Testis (tissue), 3 donors: ENCODE measurements around the gene CAMTA1. TPM values are rescaled to one million over a fixed set of nuclear protein-coding genes. Genes with fewer than 3 reads are reported as not detected.

ENCODE experiments used
- DNase-seq: peaks from one replicate; pipeline ENCODE4 v3.0.0-alpha.2; 2019
- H3K27ac ChIP-seq, 2 donors: fragments of 200-600 bp; sonication (generic); one replicate each; pipeline ENCODE4 v1.5.1; 2019
- H3K27me3 ChIP-seq: fragments of 200-600 bp; sonication (generic); one replicate; pipeline ENCODE4 v1.5.1; 2019
- H3K36me3 ChIP-seq: fragments of 200-600 bp; sonication (generic); one replicate; pipeline ENCODE4 v1.5.1; 2017; ENCODE audit warnings: low read depth; ENCODE audit errors: missing control alignments
- H3K4me1 ChIP-seq: fragments of 200-600 bp; sonication (generic); one replicate; pipeline ENCODE4 v1.5.1; 2019
- H3K4me3 ChIP-seq, 2 donors: fragments of 200-600 bp; sonication (generic); one replicate each; pipeline ENCODE4 v1.5.1; 2017 to 2019
- H3K9me3 ChIP-seq: fragments of 200-600 bp; sonication (generic); one replicate; pipeline ENCODE4 v1.5.1; 2017
- POLR2A ChIP-seq: fragments of 450-650 bp; IDR thresholded peaks from one replicate; pipeline ENCODE4 v1.6.1; 2017; ENCODE audit warnings: antibody characterized with exemption, mild to moderate bottlenecking, moderate library complexity
- WGBS, 2 donors: methylation state at CpG; one replicate each; pipeline ENCODE4 v1.1.5; 2018; 5-methylcytosine and 5-hydroxymethylcytosine counted together
- intact Hi-C: fragments of 100-400 bp; cut with DNase I; formaldehyde crosslinking; loops from one replicate; pipeline ENCODE4 v1.15.1; 2023; ENCODE audit warnings: low total_unique reads
- polyA plus RNA-seq: library from polyadenylated mRNA; stranded (reverse); fragments of 350-450 nt; fragmentation: Illumina TruSeq; extraction: RNeasy Lipid Tissue Mini Kit (QIAGEN cat#74804); gene quantifications from one replicate; pipeline ENCODE4 v1.2.3, GENCODE V29; 2014; ENCODE audit warnings: low read depth, low replicate concordance; ENCODE audit not compliant: insufficient read depth
- total RNA-seq, 2 donors: library from RNA; depleted of rRNA; stranded (reverse); fragments of >200 nt; gene quantifications; one replicate each; pipeline ENCODE4 v1.2.3, GENCODE V29; 2016
- TF ChIP-seq, protein P1 (sequence below), 3 experiments: fragments of 450-650 bp in 2 of 3; fragments of 200-600 bp in 1 of 3; sonication (generic) in 1 of 3; IDR thresholded peaks; one replicate each; pipeline ENCODE4 v1.5.1; 2016 to 2019; ENCODE audit warnings: antibody characterized with exemption in 3 of 3, mild to moderate bottlenecking in 2 of 3, moderate library complexity in 1 of 3

CAMTA1 gene
- total and polyA plus RNA-seq, 3 donors from 2014 or later = 116 to 158 (median 119) TPM

DNA sequence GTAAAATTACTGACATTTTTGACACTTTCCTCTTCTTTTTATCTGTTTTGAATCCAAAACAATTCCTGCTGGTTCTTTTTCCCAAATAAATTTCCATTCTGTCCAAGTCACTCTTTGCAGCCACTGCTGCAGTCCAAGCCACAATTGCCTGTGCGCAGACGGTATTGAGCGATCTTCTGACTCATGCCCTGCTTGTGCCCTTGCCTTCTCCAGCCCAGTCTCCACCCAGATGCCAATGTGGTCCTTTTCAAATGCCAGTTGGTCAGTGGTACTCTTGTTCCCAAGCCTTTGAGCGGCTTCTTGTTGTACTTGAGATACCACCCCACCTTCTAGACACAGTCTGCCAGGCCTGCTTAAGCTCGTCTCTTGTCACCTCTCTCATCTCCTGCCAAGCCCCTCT lies 78.9 kb downstream of the CAMTA1 start:
- H3K4me3 ChIP-seq = no peak overlapping the region
- no peak overlapping the region for H3K27ac ChIP-seq
- no peaks in the 10 kb centered on the region for H3K27me3 ChIP-seq
- DNase-seq = no peak
- no peaks in the 10 kb centered on the region for H3K9me3 ChIP-seq
- H3K36me3 ChIP-seq = no peaks in the 10 kb centered on the region
- TF ChIP-seq, protein P1, sequence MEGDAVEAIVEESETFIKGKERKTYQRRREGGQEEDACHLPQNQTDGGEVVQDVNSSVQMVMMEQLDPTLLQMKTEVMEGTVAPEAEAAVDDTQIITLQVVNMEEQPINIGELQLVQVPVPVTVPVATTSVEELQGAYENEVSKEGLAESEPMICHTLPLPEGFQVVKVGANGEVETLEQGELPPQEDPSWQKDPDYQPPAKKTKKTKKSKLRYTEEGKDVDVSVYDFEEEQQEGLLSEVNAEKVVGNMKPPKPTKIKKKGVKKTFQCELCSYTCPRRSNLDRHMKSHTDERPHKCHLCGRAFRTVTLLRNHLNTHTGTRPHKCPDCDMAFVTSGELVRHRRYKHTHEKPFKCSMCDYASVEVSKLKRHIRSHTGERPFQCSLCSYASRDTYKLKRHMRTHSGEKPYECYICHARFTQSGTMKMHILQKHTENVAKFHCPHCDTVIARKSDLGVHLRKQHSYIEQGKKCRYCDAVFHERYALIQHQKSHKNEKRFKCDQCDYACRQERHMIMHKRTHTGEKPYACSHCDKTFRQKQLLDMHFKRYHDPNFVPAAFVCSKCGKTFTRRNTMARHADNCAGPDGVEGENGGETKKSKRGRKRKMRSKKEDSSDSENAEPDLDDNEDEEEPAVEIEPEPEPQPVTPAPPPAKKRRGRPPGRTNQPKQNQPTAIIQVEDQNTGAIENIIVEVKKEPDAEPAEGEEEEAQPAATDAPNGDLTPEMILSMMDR (IDR thresholded peaks at IDR 0.05) = no peak
- TF ChIP-seq POLR2A = no peak
- H3K4me1 ChIP-seq = peaks cover 4% of the 10 kb centered on the region
- WGBS, 2 donors = 84 to 96% methylated on average over 5 of the region's 5 CpGs
- intact Hi-C loops = no loop called here

DNA sequence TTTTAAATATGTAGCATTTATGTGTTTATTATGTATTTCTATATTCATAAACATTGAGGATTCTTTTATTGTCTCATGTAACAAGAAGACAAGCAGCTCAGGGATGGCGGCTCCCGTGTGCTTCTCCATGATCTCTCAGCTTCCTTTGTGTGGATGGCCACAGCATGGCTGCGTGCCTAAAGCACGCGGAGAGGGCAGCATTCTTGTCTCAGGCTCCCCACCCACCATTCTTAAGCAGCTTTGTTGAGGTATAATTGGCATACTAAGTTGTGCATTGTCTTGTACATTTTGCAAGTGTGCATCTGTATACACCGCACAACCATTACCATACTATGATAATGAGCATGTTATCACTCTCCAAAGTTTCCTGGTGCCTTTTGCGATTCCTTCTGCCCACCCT lies 81.6 kb downstream of the CAMTA1 start:
- H3K27me3 ChIP-seq = no peaks in the 10 kb centered on the region
- 88 to 92% methylated on average over 7 of the region's 7 CpGs for WGBS, 2 donors

DNA sequence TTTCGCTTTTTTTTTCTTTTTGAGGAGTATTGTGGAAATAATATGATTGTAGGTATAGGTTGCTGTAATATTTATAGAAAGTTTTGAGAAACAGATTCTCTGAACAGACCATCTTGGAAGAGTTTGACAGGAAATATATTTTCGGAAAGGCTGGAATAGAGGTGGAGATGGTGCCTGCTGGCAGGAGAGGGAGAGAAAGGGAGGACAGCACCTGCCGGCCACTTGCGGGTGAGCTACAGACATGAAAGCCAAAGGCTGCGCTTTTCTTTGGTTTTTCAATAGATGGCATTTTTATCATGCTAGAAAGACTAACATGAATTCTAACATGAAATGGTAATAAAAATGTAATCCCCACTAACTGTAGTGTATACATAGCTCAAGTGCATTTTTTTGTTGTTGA lies 82.1 kb downstream of the CAMTA1 start:
- Histone ChIP-seq H3K4me1 (no peaks in the 10 kb centered on the region), H3K9me3 (no peaks in the 10 kb centered on the region), H3K27me3 (no peaks in the 10 kb centered on the region), H3K27ac (no peak overlapping the region), H3K4me3 (no peak overlapping the region), H3K36me3 (no peaks in the 10 kb centered on the region)
- DNase-seq = no peak
- intact Hi-C loops = no loop called here
- no peak for TF ChIP-seq POLR2A
- TF ChIP-seq, protein P1 (IDR thresholded peaks at IDR 0.05) = no peak
- WGBS, 2 donors = 84 to 93% methylated on average over 5 of the region's 5 CpGs

More for the DNA sequence above, 81.6 kb downstream of the CAMTA1 start:
- no peaks in the 10 kb centered on the region for H3K4me1 ChIP-seq
- no peak for TF ChIP-seq POLR2A
- TF ChIP-seq, protein P1 (IDR thresholded peaks at IDR 0.05) = no peak
- H3K9me3 ChIP-seq = no peaks in the 10 kb centered on the region
- H3K4me3 ChIP-seq = no peak overlapping the region
- no peak for DNase-seq
- no peak overlapping the region for H3K27ac ChIP-seq
- no peaks in the 10 kb centered on the region for H3K36me3 ChIP-seq
- intact Hi-C loops = no loop called here

DNA sequence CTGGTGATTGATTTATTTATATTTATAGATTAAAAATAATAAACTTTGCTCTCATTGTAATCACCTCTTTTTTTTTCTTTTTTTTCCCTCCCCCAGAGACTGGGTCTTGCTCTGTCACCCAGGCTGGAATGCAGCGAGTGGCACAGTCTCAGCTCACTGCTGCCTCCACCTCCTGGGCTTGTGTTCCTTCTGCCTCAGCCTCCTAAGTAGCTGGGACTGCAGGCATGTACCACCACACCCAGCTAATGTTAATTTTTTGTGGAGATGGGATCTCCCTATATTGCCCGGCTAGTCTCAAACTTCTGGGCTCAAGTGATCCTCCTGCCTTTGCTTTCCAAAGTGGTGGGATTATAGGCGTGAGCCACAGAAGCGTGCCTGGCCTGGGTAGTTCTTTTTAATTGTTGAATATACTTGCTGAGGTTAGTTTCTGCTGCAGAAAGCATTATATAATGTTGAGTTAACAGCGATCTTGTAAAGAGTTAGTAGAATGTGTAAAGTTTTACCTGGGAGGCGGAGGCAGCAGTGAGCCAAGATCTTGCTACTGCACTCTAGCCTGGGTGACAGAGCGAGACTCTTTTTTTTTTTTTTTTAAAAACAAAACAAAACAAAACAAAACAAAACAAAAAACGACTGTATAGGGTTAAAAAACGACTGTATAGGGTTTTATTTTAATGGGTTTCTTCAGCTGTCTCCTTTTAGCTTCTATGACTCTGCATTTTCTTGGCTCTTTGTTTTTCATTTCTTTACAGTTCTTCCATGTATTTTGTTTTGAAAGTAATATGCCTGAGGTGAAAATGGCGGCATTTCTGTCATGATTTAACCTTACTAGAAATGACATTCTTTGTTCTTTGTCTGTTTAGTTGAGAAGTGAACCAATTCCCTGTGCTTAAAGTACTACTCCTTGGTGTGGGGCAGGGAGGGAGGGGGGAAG lies 82.7 kb downstream of the CAMTA1 start:
- no peaks in the 10 kb centered on the region for H3K9me3 ChIP-seq
- TF ChIP-seq, protein P1 (IDR thresholded peaks at IDR 0.05) = no peak
- TF ChIP-seq POLR2A = no peak
- H3K36me3 ChIP-seq = no peaks in the 10 kb centered on the region
- intact Hi-C loops = no loop called here
- 80 to 86% methylated on average over 10 of the region's 10 CpGs for WGBS, 2 donors
- no peaks in the 10 kb centered on the region for H3K4me1 ChIP-seq
- H3K27ac ChIP-seq = no peak overlapping the region
- no peak overlapping the region for H3K4me3 ChIP-seq
- no peak for DNase-seq
- no peaks in the 10 kb centered on the region for H3K27me3 ChIP-seq
